Suprapubic skin (tissue), 4 donors: Measurements from ENCODE around the gene ATL1. TPM values are rescaled to one million over a fixed set of nuclear protein-coding genes. Genes with fewer than 3 reads are reported as not detected.
"Not testable (repeated sequence)": the region's sequence is repeated elsewhere in the genome, so short reads cannot be mapped to it uniquely, and the experiment has no call there.

Source experiments
- DNase-seq, 2 donors: peaks; one replicate each; pipeline ENCODE4 v3.0.0-alpha.2; 2019; ENCODE audit warnings: low spot score in 2 of 2
- H3K27ac ChIP-seq: fragments of 200-600 bp; sonication (generic); one replicate; pipeline ENCODE4 v1.5.1; 2019
- H3K27me3 ChIP-seq: fragments of 200-600 bp; sonication (generic); one replicate; pipeline ENCODE4 v1.5.1; 2019
- H3K36me3 ChIP-seq: fragments of 200-600 bp; sonication (generic); one replicate; pipeline ENCODE4 v1.5.1; 2019
- H3K4me1 ChIP-seq: fragments of 200-600 bp; sonication (generic); one replicate; pipeline ENCODE4 v1.5.1; 2019
- H3K4me3 ChIP-seq: fragments of 200-600 bp; sonication (generic); one replicate; pipeline ENCODE4 v1.5.1; 2019; ENCODE audit warnings: mild to moderate bottlenecking
- H3K9me3 ChIP-seq: fragments of 200-600 bp; sonication (generic); one replicate; pipeline ENCODE4 v1.5.1; 2019
- EP300 ChIP-seq: sonication (generic); formaldehyde crosslinking; IDR thresholded peaks from one replicate; pipeline ENCODE4 v1.6.1; 2017; ENCODE audit warnings: antibody characterized with exemption
- POLR2A ChIP-seq, 2 donors: fragments of 450-650 bp; IDR thresholded peaks; one replicate each; pipeline ENCODE4 v1.6.1; 2017; ENCODE audit warnings: antibody characterized with exemption in 2 of 2, mild to moderate bottlenecking in 2 of 2, moderate library complexity in 2 of 2
- POLR2AphosphoS5 ChIP-seq, 3 donors: sonication (generic); formaldehyde crosslinking; IDR thresholded peaks; one replicate each; pipeline ENCODE4 v1.6.1; 2017; ENCODE audit warnings: antibody characterized with exemption in 3 of 3
- WGBS: methylation state at CpG from one replicate; pipeline ENCODE4 v1.1.5; 2018; 5-methylcytosine and 5-hydroxymethylcytosine counted together
- total RNA-seq, 4 donors: library from RNA; depleted of rRNA; stranded (reverse); fragments of >200 nt; gene quantifications; one replicate each; pipeline ENCODE4 v1.1.0, GENCODE V29; 2016
- TF ChIP-seq, protein P1 (sequence below), 2 donors: fragments of 200-600 bp in 1 of 2; fragments of 450-650 bp in 1 of 2; sonication (generic) in 1 of 2; IDR thresholded peaks; one replicate each; pipeline ENCODE4 v1.5.1; 2016 to 2019; ENCODE audit warnings: antibody characterized with exemption in 2 of 2, mild to moderate bottlenecking in 1 of 2, moderate library complexity in 1 of 2

The ATL1 gene
- total RNA-seq, 4 donors from 2014 or later = 8.2 to 22.8 (median 14.5) TPM

DNA sequence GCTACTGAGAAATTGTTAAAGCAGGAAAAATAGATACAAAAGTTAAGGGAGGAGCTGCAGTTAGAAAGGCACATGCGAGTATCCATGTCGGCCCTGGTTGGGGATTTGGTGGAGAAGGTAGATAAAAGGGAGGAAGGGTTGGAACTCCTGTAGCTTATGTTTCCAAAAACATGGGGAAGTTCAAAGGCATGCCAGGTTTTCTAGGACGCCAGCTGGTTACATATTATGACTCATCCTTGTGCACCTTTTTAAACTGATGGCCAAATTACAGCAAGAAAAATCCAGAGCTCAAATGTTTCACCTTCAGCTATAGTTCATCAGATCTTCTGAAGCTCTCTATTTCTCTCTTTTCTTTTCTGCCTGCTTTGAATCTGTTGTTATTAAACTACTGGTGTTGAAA, 14.3 kb upstream of the ATL1 start:
- Histone ChIP-seq H3K9me3 (no peaks in the 10 kb centered on the region), H3K27me3 (no peaks in the 10 kb centered on the region), H3K4me1 (peaks cover 11% of the 10 kb centered on the region), H3K36me3 (no peaks in the 10 kb centered on the region), H3K27ac (no peak overlapping the region), H3K4me3 (no peak overlapping the region)
- TF ChIP-seq EP300 (no peak), POLR2A (IDR thresholded peaks at IDR 0.05) (no peak), POLR2AphosphoS5 (IDR thresholded peaks at IDR 0.05) (no peak)
- TF ChIP-seq, protein P1, sequence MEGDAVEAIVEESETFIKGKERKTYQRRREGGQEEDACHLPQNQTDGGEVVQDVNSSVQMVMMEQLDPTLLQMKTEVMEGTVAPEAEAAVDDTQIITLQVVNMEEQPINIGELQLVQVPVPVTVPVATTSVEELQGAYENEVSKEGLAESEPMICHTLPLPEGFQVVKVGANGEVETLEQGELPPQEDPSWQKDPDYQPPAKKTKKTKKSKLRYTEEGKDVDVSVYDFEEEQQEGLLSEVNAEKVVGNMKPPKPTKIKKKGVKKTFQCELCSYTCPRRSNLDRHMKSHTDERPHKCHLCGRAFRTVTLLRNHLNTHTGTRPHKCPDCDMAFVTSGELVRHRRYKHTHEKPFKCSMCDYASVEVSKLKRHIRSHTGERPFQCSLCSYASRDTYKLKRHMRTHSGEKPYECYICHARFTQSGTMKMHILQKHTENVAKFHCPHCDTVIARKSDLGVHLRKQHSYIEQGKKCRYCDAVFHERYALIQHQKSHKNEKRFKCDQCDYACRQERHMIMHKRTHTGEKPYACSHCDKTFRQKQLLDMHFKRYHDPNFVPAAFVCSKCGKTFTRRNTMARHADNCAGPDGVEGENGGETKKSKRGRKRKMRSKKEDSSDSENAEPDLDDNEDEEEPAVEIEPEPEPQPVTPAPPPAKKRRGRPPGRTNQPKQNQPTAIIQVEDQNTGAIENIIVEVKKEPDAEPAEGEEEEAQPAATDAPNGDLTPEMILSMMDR (IDR thresholded peaks at IDR 0.05) = no peak
- no peak for DNase-seq
- WGBS = 47% methylated on average over 3 of the region's 3 CpGs

DNA sequence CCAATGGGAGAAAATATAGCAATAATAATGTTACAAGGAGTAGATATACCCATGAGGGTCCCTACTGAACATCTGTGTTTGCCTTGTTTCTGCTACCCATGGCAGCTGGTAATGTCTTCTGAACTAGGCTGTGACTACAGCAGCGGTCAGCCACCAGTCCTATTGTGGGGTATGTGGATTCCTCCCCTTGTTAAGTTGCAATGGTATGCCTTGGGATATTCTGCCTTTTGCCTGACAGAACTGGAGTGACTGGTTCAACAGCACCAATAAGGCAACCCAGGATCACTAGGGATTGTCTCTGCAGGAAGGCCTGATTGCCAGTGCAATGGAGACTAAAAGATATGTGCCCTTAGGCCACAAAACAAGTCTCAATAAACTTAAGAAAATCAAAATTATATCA, 9.7 kb upstream of the ATL1 start:
- 67% methylated on average over 1 of the region's 1 CpG for WGBS
- H3K9me3 ChIP-seq = no peaks in the 10 kb centered on the region
- DNase-seq = no peak
- TF ChIP-seq EP300 (no peak), POLR2A (IDR thresholded peaks at IDR 0.05) (no peak), POLR2AphosphoS5 (IDR thresholded peaks at IDR 0.05) (no peak)
- TF ChIP-seq, protein P1 (IDR thresholded peaks at IDR 0.05) = no peak
- no peak overlapping the region for H3K27ac ChIP-seq
- no peak overlapping the region for H3K4me3 ChIP-seq
- peaks cover 2% of the 10 kb centered on the region for H3K4me1 ChIP-seq
- H3K36me3 ChIP-seq = no peaks in the 10 kb centered on the region
- H3K27me3 ChIP-seq = no peaks in the 10 kb centered on the region

DNA sequence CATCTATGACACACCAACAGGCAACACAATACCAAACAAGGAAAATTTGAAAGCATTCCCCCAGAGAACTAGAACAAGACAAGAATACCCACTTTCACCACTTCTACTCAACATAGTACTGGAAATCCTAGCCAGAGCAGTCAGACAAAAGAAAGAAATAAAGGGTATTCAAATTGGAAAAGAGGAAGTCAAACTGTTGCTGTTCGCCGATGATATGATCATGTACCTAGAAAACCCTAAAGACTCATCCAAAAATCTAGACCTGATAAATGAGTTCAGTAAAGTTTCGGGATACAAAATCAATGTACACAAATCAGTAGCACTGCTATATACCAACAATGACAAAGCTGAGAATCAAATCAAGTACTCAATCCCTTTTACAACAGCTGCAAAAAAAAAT, 8.1 kb upstream of the ATL1 start:
- WGBS = 82% methylated on average over 3 of the region's 3 CpGs
- Histone ChIP-seq H3K27me3 (no peaks in the 10 kb centered on the region), H3K27ac (no peak overlapping the region), H3K4me1 (no peaks in the 10 kb centered on the region), H3K36me3 (no peaks in the 10 kb centered on the region), H3K4me3 (no peak overlapping the region), H3K9me3 (no peaks in the 10 kb centered on the region)
- DNase-seq = no peak
- TF ChIP-seq POLR2AphosphoS5 (IDR thresholded peaks at IDR 0.05) (no peak), POLR2A (IDR thresholded peaks at IDR 0.05) (no peak), EP300 (no peak)

DNA sequence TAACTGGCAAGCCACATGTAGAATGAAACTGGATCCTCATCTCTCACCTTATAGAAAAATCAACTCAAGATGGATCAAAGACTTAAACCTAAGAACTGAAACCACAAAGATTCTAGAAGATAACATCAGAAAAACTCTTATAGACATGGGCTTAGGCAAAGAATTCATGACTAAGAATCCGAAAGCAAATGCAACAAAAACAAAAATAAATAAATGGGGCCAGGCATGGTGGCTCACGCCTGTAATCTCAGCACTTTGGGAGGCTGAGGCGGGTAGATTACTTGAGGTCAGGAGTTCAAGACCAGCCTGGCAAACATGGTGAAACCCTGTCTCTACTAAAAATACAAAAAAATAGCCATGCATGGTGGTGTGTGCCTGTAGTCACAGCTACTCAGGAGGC, 7.1 kb upstream of the ATL1 start:
- not testable (repeated sequence) for H3K9me3 ChIP-seq, H3K27ac ChIP-seq, DNase-seq, H3K36me3 ChIP-seq, H3K4me1 ChIP-seq, H3K27me3 ChIP-seq, H3K4me3 ChIP-seq
- 88% methylated on average over 3 of the region's 3 CpGs for WGBS

DNA sequence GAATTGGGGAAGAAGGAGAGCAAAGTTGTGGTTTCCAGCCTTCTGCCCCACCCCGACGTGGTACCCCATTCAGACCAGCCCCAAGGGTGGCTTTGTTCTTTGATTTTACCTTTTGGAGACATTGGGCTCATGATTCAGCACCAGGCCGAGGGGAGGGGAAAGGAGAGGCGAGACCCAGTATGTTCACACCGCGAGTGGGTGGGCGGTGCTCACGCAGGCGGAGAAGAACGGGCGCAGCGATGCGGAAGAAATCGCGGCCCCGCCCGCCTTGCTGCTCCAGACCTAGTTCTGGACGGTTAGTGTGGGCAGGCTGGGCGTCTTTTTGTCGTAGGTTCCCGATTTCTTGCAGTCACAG, 963 bp downstream of the ATL1 start:
- peak overlapping the region; percentile 94 for H3K4me3 ChIP-seq
- peak; percentile 89 to 91 for DNase-seq
- no peaks in the 10 kb centered on the region for H3K9me3 ChIP-seq
- under 1% methylated on average over 21 of the region's 21 CpGs for WGBS
- TF ChIP-seq POLR2A (IDR thresholded peaks at IDR 0.05) (no peak), POLR2AphosphoS5 (IDR thresholded peaks at IDR 0.05) (peak in 1 of 3 donors; percentile 42)
- TF ChIP-seq, protein P1 (IDR thresholded peaks at IDR 0.05) = no peak
- peak overlapping the region; percentile 95 for H3K27ac ChIP-seq
- peaks cover 21% of the 10 kb centered on the region for H3K4me1 ChIP-seq
- H3K36me3 ChIP-seq = no peaks in the 10 kb centered on the region
- H3K27me3 ChIP-seq = no peaks in the 10 kb centered on the region

DNA sequence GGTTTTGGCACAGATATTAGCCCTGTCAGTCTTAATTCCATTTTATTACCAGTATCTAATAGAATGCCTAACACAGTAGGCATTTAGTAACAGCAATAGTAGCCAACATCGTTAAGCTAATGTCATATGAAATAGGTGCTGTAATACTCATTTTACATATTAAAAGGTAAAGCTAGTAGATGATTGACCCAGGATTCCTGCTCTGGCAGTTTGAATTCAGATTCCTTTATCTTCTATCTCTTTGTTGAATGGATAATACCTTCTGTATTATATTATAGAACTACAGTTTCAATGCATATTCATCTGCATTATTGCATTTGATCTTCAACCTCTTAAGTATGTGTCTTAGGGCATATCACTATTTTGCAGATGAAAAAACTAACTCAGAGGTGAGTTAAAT, 2.9 kb downstream of the ATL1 start:
- WGBS = 40% methylated on average over 1 of the region's 1 CpG
- Histone ChIP-seq H3K27me3 (no peaks in the 10 kb centered on the region), H3K4me3 (no peak overlapping the region), H3K36me3 (no peaks in the 10 kb centered on the region), H3K4me1 (peaks cover 21% of the 10 kb centered on the region), H3K9me3 (no peaks in the 10 kb centered on the region), H3K27ac (no peak overlapping the region)
- DNase-seq = no peak
- TF ChIP-seq, protein P1 (IDR thresholded peaks at IDR 0.05) = no peak
- TF ChIP-seq POLR2A (IDR thresholded peaks at IDR 0.05) (no peak), EP300 (no peak), POLR2AphosphoS5 (IDR thresholded peaks at IDR 0.05) (no peak)
